Activated CD4-positive, alpha-beta T cell treated with anti-CD3 and anti-CD28 coated beads for 4 hours (primary cell): Measurements from ENCODE around the gene ULK4.
"Not testable (repeated sequence)": the region's sequence is repeated elsewhere in the genome, so short reads cannot be mapped to it uniquely, and the experiment has no call there.

Source experiments
- DNase-seq, 2 donors: peaks; one replicate each; pipeline ENCODE4 v3.0.0-alpha.2; 2020

The ULK4 gene

GRCh38 chr3:41863024-41863423 lies 98.9 kb downstream of the ULK4 start:
- no peak for DNase-seq

- DNase-seq, result not testable (repeated sequence)
Measured at GRCh38 chr3:41860489-41860888, 101.4 kb downstream of the ULK4 start.

DNA sequence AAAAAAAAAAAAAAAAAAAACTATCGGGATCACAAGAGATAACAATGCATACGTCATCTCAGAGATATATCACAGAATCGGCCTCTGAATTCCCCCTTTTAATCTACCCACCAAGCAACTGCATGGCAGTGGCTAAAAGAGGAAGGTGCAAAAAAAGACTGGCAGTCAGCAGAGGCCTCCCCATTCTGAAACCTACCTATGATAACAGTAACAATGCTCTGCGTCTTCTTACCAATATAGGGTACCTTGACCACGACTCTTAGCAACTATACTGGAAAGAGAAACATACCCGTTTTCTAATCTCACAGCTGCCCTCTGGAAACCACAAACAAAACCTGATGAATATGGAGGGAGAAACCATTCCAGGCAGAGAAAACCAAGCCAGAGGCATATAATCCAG lies 106.9 kb downstream of the ULK4 start:
- no peak for DNase-seq

- DNase-seq, result no peak
Measured at GRCh38 chr3:41853540-41854196, 108.2 kb downstream of the ULK4 start.

GRCh38 chr3:41848753-41849574 lies 112.9 kb downstream of the ULK4 start:
- no peak for DNase-seq

DNA sequence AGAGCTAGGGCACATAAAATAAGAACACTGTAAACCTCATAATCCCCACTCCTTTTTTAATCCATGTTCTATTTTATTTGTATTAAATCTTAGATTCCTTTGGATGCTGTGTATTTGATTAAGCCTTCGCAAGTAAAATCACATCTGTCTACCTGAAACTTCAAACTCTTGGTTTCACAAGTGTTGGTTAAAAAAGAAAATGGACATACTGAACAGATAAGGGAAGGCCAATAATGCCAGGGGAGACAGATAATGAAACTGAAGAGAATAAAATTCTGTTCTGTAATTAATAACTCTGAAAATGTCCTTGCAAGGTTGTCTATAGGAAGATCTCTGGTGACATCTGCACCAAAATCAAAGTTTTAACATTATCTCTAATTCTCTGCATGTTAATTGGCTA lies 114.2 kb downstream of the ULK4 start:
- no peak for DNase-seq

DNA sequence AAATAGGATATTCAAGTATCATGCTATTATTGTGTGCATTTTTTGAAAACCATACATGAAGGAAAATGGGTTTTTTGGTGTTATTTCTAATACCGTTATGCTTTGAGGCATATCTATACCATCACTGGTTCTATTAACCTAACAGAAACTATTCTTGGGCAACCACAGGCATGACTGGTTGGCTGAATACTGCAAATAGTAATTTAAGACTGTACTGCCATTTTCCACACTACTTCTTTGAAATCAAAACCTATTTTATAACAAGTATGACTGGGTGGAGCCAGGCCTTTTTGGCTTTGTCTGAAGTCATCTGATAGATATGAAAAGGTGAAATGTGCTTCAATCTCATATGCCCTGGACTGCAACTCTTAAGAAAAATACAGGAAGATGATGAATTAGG lies 115.1 kb downstream of the ULK4 start:
- DNase-seq, result no peak

DNA sequence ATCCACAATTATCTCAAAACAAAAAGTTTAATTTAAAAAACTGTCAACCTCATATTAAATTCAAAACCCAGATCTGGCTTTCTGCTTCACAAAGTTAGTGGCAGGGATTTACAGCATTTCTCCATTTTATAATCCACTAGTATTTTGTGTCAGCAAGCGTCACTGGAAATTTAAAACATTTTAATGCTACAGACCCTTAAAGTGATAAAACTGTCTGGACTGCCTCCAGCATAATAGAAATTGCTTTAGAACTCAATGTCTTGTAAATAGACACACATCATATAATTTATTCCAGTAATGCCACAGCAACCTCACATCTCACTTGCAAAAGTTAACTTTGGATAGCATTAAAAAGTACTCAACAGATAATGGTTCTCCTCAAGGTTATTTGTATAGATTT lies 116.1 kb downstream of the ULK4 start:
- DNase-seq, result no peak

GRCh38 chr3:41844256-41844655 lies 117.6 kb downstream of the ULK4 start:
- DNase-seq, result not testable (repeated sequence)

DNA sequence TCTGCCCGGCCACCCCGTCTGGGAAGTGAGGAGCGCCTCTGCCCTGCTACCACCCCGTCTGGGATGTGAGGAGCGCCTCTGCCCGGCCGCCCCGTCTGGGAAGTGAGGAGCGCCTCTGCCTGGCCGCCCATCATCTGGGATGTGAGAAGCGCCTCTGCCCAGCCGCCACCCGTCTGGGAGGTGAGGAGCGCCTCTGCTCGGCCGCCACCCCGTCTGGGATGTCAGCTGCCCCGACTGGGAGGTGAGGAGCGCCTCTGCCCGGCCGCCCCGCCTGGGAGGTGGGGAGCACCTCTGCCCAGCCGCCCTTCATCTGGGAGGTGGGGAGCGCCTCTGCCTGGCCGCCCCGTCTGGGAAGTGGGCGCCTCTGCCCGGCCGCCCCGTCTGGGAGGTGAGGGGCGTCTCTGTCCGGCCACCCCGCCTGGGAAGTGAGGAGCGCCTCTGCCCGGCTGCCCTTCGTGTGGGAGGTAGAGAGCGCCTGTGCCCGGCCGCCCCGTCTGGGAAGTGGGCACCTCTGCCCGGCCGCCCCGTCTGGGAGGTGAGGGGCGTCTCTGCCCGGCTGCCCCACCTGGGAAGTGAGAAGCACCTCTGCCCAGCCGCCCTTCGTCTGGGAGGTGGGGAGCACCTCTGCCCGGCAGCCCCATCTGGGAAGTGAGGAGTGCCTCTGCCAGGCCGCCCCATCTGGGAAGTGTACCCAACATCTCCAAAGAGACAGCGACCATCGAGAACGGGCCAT lies 120.8 kb downstream of the ULK4 start:
- DNase-seq, result not testable (repeated sequence)

DNA sequence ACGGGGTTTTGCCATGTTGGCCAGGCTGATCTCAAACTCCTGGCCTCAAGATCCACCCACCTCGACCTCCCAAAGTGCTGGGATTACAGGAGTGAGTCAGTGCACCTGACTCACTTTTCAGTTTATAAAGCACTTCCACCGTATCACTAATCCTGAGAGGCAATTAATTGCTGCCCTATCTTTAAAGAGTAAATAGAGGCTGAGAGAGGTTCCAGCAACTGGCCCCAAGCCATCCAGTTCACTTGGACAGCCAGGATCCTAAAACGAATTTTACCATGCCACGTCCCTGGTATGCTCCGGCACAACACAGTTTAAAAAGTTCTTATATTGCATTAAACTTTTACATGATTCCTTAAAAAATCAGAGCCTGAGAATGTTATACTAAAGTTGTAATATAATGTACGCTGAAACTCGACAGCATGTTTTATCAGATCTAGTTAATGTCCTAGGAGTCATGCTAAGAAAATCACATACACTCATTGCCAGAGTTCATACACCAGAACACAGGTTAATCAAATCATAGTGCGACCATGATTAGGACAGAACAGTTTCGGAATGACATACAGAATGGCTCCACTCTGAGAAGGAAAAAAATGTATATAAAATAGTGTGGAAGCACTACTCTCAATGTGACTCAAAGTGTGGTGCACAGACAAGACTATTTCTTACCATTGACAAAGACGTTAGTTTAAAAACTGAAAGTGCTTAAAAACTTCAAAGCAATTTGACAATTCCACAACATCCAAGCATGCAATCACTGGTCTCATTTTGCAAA lies 125.4 kb downstream of the ULK4 start:
- DNase-seq, result no peak

DNA sequence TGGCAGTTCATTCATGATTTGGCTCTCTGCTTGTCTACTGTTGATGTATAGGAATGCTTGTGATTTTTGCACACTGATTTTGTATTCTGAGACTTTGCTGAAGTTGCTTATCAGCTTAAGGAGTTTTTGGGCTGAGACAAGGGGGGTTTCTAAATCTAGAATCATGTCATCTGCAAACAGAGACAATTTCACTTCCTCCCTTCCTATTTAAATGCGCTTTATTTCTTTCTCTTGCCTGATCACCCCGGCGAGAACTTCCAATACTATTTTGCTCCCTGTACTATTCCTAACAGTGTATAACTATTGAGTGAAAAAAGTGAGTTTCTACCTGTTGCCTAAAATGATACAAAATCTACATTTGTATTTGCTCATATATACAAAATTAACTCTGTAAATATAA lies 128.3 kb downstream of the ULK4 start:
- DNase-seq, result no peak

- DNase-seq, result no peak
Measured at GRCh38 chr3:41819236-41819635, 142.7 kb downstream of the ULK4 start.

DNA sequence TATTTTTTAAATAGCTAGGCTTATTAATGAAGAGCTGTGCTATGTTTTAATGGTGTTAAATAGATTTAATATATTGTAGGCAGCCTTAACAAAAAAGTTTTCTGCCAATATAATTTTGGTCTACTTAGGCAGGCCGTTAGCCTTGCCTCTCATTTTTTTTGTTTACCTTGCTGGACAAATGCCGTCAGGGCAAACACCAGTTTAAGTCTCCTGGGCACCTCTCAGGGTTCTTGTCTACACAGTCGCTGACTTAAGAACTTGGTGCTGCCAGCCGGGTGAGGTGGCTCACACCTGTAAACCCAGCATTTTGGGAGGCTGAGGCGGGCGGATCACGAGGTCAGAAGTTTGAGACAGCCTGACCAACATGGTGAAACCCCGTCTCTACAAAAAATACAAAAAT lies 153.3 kb downstream of the ULK4 start:
- DNase-seq, result no peak

GRCh38 chr3:41808152-41808551 lies 153.8 kb downstream of the ULK4 start:
- DNase-seq, result no peak

DNA sequence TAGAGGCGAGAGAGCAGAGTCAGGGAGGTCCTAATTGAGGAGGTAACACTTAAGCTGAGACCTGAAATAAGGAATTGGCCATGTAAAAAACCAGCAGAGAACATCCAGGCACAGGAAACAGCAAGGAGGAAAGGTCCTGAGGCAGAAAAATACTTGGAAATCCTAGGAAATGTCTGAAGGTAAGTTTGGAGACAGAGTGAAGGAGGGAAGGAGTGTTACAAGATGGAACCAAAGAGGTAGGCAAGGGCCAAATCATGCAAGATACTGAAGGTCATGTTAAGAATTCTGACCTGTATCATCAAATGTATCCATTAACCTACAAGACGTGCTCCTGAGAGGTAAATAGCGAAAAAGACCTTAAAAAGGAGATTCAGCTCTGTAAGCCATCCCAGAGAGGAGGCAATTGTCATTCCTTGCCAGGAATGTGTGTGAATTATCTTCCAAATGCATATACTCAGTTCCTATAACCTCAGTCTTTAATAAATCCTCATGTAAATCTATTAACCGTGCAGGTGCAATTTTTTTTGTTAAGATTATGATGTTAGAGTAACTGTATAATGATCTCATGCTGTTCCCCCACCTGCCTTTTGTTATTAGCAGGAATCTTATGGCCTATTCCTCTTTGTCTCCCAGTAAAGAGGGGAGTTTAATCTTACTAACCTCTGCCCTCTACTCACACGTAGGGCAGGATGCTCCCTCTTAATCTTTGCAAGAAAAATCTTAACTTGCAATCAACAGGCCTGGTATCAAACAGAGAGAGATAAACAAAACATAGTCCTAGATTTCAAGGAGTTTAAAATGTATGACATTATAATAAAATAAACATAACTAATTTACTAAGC lies 166.9 kb downstream of the ULK4 start:
- no peak for DNase-seq

DNA sequence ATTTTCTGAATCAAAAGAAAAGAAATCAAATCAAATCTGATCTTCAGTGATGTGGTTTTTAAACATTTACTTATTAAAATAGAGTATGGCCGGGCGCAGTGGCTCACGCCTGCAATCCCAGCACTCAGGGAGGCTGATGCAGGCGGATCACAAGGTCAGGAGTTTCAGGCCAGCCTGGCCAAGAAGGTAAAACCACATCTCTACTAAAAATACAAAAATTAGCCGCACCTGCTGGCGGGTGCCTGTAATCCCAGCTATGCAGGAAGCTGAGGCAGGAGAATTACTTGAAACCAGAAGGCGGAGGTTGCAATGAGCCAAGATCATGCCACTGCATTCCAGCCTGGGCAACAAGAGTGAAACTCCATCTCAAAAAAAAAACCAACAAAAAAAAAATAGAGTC lies 169.1 kb downstream of the ULK4 start:
- no peak for DNase-seq

DNA sequence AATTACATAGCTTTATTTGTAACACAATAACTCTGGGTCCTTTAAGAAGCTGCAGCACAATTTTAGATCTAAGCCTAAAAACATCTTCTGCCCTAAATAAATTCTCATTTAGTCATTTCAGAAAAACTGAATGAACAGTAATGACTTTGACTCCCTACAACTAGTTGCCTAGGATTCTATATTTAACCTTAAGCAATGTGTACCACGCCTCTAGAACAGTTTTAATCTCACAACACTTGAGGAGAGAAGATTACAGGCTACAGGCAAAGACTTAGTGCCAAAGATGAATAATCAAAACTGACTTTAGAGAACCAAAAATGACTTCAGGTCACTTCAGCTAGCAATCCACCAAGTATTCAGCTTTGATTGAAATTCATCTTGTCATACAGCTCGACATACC lies 192.8 kb downstream of the ULK4 start:
- no peak for DNase-seq

DNA sequence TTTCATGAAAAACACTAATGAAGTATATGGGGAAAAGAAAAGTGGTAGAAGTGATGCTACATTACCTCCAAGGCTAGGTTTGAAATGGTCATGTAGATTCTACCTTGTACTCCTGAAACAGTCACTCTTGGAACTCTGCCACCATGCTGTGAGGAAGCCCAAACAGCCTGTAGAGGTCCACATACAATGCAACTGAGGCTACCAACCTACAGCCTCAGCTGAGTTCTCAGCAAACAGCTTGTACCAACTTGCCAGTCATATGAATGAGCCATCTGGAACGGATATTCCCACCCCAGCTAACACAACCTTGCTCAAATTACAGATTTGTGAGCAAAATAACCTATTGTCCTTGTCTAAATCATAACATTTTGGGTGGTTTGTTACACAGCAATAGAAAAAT lies 193.5 kb downstream of the ULK4 start:
- DNase-seq, result no peak

- not testable (repeated sequence) for DNase-seq
Measured at GRCh38 chr3:41762867-41763266, 199.0 kb downstream of the ULK4 start.

- DNase-seq, result no peak
Measured at GRCh38 chr3:41753651-41754050, 208.3 kb downstream of the ULK4 start.

- DNase-seq, result no peak
Measured at GRCh38 chr3:41751597-41751996, 210.3 kb downstream of the ULK4 start.
